Natural killer cell (primary cell): ENCODE measurements around the gene A1BG. TPM values are rescaled to one million over a fixed set of nuclear protein-coding genes. Genes with fewer than 3 reads are reported as not detected.

Experiments used
- ATAC-seq, 3 donors: fragments of 150-1000 bp in 2 of 3; fragments of 200-7000 bp in 1 of 3; cut with Tn5 transposase; 1 replicate in 1 of 3; 2 replicates in 2 of 3; pipeline ENCODE4 v1.10.0; 2021; ENCODE audit warnings: mild to moderate bottlenecking in 2 of 3, moderate library complexity in 2 of 3
- DNase-seq, 2 donors: peaks; one replicate each; pipeline versions ENCODE4 v3.0.0 to v3.0.0-alpha.2; 2013 to 2021; ENCODE audit warnings: mixed read lengths in 1 of 2
- H3K27ac ChIP-seq: one replicate; pipeline ENCODE4 v1.5.1; 2013; ENCODE audit warnings: mild to moderate bottlenecking, low read length
- H3K27me3 ChIP-seq: one replicate; pipeline ENCODE4 v1.6.1; 2013; ENCODE audit warnings: low read length; ENCODE audit not compliant: control insufficient read depth, insufficient read depth
- H3K36me3 ChIP-seq: one replicate; pipeline ENCODE4 v1.6.1; 2013; ENCODE audit warnings: low read length; ENCODE audit not compliant: control insufficient read depth, insufficient read depth
- H3K4me1 ChIP-seq: one replicate; pipeline ENCODE4 v1.6.1; 2013; ENCODE audit warnings: low read length; ENCODE audit not compliant: control insufficient read depth, insufficient read depth
- H3K4me3 ChIP-seq: one replicate; pipeline ENCODE4 v1.5.1; 2013; ENCODE audit warnings: low read length
- H3K9me3 ChIP-seq: one replicate; pipeline ENCODE4 v1.6.1; 2013; ENCODE audit warnings: low read length; ENCODE audit not compliant: control insufficient read depth, insufficient read depth
- H3K27ac Mint-ChIP-seq, 2 donors: one replicate each; pipeline ENCODE4 v1.8.0; 2022; ENCODE audit warnings: mild to moderate bottlenecking in 2 of 2, mixed read lengths in 2 of 2, moderate library complexity in 1 of 2
- H3K27me3 Mint-ChIP-seq, 2 donors: one replicate each; pipeline ENCODE4 v1.8.0; 2022; ENCODE audit warnings: low read depth in 2 of 2, mixed read lengths in 2 of 2
- H3K36me3 Mint-ChIP-seq: one replicate; pipeline ENCODE4 v1.8.0; 2022; ENCODE audit warnings: mixed read lengths
- H3K4me1 Mint-ChIP-seq, 2 donors: one replicate each; pipeline ENCODE4 v1.8.0; 2022; ENCODE audit warnings: mixed read lengths in 2 of 2
- H3K4me3 Mint-ChIP-seq: one replicate; pipeline ENCODE4 v1.8.0; 2022; ENCODE audit warnings: mild to moderate bottlenecking, moderate library complexity, mixed read lengths
- H3K9me3 Mint-ChIP-seq, 2 donors: one replicate each; pipeline ENCODE4 v1.8.0; 2022; ENCODE audit warnings: mixed read lengths in 2 of 2
- WGBS: methylation state at CpG from one replicate; pipeline ENCODE4 v1.1.7; 2013; ENCODE audit warnings: missing lambda C conversion rate; ENCODE audit not compliant: insufficient coverage; 5-methylcytosine and 5-hydroxymethylcytosine counted together
- intact Hi-C: fragments of 100-400 bp; cut with micrococcal nuclease; formaldehyde crosslinking; loops from one replicate; pipeline ENCODE4 v1.14.2; 2022
- total RNA-seq, 4 donors: library from RNA; stranded (reverse); fragments of 120-200 nt in 1 of 4; gene quantifications; one replicate each; pipeline versions ENCODE4 v1.2.3 to v1.2.4, GENCODE V29; 2013 to 2022
- TF ChIP-seq, protein P1 (sequence below): fragments of 200-600 bp; IDR thresholded peaks from one replicate; pipeline ENCODE4 v1.8.0; 2022; ENCODE audit warnings: antibody characterized with exemption

Gene A1BG
- total RNA-seq, 3 donors from 2014 or later (not counting 1 experiment from before 2014, with no cell fraction given), result 2.0 to 10.6 (median 3.5) TPM

DNA sequence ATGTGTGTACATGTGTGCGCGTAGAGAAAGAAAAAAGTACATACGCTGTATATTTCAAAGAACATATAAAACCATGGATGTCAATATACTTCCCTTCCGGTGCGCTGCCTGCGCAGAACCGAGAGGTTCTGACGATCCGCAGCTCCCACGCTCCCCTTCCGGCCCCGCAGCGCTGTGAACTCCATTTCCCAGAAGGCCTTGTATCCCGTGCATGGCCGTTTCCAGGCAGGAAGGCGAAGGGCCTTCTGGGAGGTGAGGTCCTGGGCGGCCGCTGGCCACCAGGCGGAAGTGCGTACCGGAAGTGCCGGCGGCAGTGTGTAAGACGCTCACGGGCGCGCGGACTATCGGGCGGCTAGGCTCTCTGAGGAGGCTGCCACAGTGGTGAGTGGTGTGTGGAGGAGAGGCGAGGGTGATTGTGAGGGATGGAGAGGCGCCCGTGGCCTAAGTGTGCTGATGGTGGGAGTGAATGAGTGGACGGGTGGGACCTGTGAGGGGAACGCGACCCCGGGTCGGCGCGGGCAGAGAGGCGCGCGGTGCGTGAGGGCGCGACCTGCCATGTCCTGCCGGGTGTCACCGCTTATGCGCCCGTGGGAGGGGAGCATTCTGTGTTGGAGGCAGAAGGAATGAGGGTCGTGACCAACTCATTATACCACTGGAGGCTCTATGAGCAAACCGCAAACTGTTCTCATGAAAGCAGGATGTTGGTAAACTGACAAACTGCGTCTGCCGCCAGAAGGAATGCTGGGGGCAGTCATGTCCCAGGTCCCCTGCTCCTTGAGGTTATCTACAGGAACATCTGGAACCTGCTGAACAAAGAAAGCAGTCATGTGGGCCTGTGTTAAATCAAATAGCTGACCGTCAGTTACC is 48.0 kb downstream of the A1BG start, which contains the start of gene ERVK3-1:
TSS of gene ERVK3-1 (plus strand) at position 313 of the 867 bp plus-strand sequence. CDS start 6,792 bp downstream, outside the sequence.
- Mint-ChIP-seq H3K9me3 (no peaks in the 10 kb centered on the region), H3K27me3 (no peaks in the 10 kb centered on the region), H3K27ac (peak within 1 kb of the TSS; percentile 99), H3K4me1 (peaks cover 40 to 55% of the 10 kb centered on the region in 2 donors), H3K36me3 (no peaks in the 10 kb centered on the region), H3K4me3 (peak within 1 kb of the TSS; percentile 98)
- Histone ChIP-seq H3K4me3 (peak within 1 kb of the TSS; percentile 60), H3K4me1 (peaks cover 10% of the 10 kb centered on the region), H3K27ac (peak within 1 kb of the TSS; percentile 84), H3K36me3 (peaks cover 33% of the 10 kb centered on the region), H3K27me3 (no peaks in the 10 kb centered on the region), H3K9me3 (peaks cover 5% of the 10 kb centered on the region)
- intact Hi-C loops, result loop anchor here (1.0 to 2.0 kb wide), 5 partner anchors 22 to 122 kb away; partner anchors contain the start of genes ZNF274, ZNF497, ZNF8 and ZNF837
- TF ChIP-seq, protein P1, sequence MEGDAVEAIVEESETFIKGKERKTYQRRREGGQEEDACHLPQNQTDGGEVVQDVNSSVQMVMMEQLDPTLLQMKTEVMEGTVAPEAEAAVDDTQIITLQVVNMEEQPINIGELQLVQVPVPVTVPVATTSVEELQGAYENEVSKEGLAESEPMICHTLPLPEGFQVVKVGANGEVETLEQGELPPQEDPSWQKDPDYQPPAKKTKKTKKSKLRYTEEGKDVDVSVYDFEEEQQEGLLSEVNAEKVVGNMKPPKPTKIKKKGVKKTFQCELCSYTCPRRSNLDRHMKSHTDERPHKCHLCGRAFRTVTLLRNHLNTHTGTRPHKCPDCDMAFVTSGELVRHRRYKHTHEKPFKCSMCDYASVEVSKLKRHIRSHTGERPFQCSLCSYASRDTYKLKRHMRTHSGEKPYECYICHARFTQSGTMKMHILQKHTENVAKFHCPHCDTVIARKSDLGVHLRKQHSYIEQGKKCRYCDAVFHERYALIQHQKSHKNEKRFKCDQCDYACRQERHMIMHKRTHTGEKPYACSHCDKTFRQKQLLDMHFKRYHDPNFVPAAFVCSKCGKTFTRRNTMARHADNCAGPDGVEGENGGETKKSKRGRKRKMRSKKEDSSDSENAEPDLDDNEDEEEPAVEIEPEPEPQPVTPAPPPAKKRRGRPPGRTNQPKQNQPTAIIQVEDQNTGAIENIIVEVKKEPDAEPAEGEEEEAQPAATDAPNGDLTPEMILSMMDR, result no peak
- 2% methylated on average over 54 of the region's 55 CpGs for WGBS
- ATAC-seq (peak; percentile 94 to 99 (median 95)), DNase-seq (peak; percentile 86 to 98)

DNA sequence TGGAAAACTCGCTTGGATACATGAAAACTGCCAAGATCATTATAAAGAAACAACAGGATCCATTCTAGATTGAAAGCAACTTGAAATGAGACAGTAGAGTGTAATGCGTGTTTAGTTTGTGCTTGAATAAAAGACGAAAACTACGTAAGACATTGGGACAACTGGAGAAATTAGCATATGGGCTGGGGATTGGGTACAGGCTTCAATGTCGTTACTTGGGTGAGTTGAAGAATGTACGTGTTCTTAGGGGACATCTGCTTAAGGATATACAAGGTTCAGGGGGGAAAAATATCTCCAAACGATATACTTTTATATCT is 48.6 kb downstream of the A1BG start:
- Mint-ChIP-seq H3K4me1 (peaks cover 34 to 49% of the 10 kb centered on the region in 2 donors), H3K27me3 (no peaks in the 10 kb centered on the region), H3K4me3 (peak overlapping the region; percentile 98), H3K9me3 (no peaks in the 10 kb centered on the region), H3K36me3 (no peaks in the 10 kb centered on the region), H3K27ac (peak overlapping the region; percentile 99)
- ATAC-seq (no peak), DNase-seq (no peak)
- Histone ChIP-seq H3K27ac (peak overlapping the region; percentile 84), H3K9me3 (peaks cover 5% of the 10 kb centered on the region), H3K27me3 (no peaks in the 10 kb centered on the region), H3K4me1 (peaks cover 10% of the 10 kb centered on the region), H3K4me3 (peak overlapping the region; percentile 60), H3K36me3 (peaks cover 37% of the 10 kb centered on the region)
- 55% methylated on average over 5 of the region's 7 CpGs for WGBS
- TF ChIP-seq, protein P1, result no peak
- intact Hi-C loops, result loop anchor here (1.0 to 2.0 kb wide), 5 partner anchors 23 to 122 kb away; partner anchors contain the start of genes ZNF274, ZNF497, ZNF8 and ZNF837

DNA sequence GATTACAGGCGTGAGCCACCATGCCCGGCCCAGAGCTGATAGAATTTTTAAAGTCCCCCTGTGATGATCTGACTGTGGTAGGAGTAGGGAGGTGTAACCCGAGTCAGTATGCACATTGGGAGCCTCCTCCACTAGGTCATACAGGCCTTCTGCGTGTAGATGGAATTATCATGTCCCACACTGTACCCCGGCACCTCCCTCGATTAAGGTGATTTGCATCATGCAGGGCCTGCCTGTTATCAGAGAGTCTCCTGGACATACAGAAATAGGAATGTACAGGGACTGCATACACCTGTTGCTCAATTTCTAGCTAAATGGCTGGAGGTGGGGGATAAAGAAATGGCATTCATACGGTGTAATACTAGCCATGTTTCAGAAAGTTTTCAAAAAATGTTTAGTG is 49.0 kb downstream of the A1BG start:
- Histone ChIP-seq H3K9me3 (peaks cover 5% of the 10 kb centered on the region), H3K27ac (peak overlapping the region; percentile 84), H3K4me3 (no peak overlapping the region), H3K27me3 (no peaks in the 10 kb centered on the region), H3K36me3 (peaks cover 33% of the 10 kb centered on the region), H3K4me1 (peaks cover 10% of the 10 kb centered on the region)
- intact Hi-C loops, result loop anchor here (2.0 kb wide), 1 partner anchor 121 kb away; the partner anchor contains the start of gene ZNF274
- ATAC-seq (no peak), DNase-seq (no peak)
- H3K4me1 Mint-ChIP-seq, result peaks cover 29 to 45% of the 10 kb centered on the region in 2 donors
- H3K27me3 Mint-ChIP-seq, result no peaks in the 10 kb centered on the region
- H3K4me3 Mint-ChIP-seq, result peak overlapping the region; percentile 98
- 98% methylated on average over 7 of the region's 7 CpGs for WGBS
- TF ChIP-seq, protein P1, result no peak
- H3K27ac Mint-ChIP-seq, result peak overlapping the region; percentile 99
- H3K9me3 Mint-ChIP-seq, result no peaks in the 10 kb centered on the region
- H3K36me3 Mint-ChIP-seq, result no peaks in the 10 kb centered on the region
